ENCODE measurements around the gene ZNF850. TPM values are rescaled to one million over a fixed set of nuclear protein-coding genes. Genes with fewer than 3 reads are reported as not detected.

Gene ZNF850
- total RNA-seq, 2 donors from 2014 or later = 2.4 to 13.2 TPM

DNA sequence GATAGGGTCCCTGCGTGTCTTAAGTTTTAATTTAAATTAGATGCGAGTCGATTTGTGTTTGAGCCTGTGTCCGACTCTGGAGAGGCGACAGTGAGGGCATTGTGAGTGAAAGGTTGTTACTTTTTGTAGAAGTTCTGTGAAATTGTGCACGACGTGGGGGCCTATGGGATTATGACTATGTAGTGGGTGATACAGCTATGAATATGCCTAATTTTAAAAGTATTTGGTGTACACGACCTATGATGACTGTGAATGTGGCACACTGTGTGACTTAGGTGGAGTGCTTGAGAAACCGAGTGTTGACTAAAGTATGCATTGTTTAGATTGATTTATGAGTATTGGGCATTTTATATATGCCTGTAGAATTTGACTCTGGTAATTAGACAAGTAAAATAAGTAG, 84.5 kb downstream of the ZNF850 start:
- TF ChIP-seq, protein P1, sequence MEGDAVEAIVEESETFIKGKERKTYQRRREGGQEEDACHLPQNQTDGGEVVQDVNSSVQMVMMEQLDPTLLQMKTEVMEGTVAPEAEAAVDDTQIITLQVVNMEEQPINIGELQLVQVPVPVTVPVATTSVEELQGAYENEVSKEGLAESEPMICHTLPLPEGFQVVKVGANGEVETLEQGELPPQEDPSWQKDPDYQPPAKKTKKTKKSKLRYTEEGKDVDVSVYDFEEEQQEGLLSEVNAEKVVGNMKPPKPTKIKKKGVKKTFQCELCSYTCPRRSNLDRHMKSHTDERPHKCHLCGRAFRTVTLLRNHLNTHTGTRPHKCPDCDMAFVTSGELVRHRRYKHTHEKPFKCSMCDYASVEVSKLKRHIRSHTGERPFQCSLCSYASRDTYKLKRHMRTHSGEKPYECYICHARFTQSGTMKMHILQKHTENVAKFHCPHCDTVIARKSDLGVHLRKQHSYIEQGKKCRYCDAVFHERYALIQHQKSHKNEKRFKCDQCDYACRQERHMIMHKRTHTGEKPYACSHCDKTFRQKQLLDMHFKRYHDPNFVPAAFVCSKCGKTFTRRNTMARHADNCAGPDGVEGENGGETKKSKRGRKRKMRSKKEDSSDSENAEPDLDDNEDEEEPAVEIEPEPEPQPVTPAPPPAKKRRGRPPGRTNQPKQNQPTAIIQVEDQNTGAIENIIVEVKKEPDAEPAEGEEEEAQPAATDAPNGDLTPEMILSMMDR (IDR thresholded peaks at IDR 0.05) = no peak
- H3K27ac ChIP-seq = peak overlapping the region in 1 of 2 donors; percentile 39
- peaks cover 36% of the 10 kb centered on the region for H3K36me3 ChIP-seq
- ATAC-seq (ENCODE audit: insufficient number of reproducible peaks, low FRiP score, low read depth) = no peak
- no peaks in the 10 kb centered on the region for H3K27me3 ChIP-seq (replicated peaks; ENCODE audit: insufficient read depth)
- peaks cover 13 to 20% of the 10 kb centered on the region in 2 donors for H3K4me1 ChIP-seq (ENCODE audit: control insufficient read depth in 1 of 2, low read depth in 2 of 2)
- DNase-seq (ENCODE audit: low spot score) = no peak
- H3K9me3 ChIP-seq = peaks cover 14% of the 10 kb centered on the region
- H3K4me3 ChIP-seq = peak overlapping the region; percentile 99

DNA sequence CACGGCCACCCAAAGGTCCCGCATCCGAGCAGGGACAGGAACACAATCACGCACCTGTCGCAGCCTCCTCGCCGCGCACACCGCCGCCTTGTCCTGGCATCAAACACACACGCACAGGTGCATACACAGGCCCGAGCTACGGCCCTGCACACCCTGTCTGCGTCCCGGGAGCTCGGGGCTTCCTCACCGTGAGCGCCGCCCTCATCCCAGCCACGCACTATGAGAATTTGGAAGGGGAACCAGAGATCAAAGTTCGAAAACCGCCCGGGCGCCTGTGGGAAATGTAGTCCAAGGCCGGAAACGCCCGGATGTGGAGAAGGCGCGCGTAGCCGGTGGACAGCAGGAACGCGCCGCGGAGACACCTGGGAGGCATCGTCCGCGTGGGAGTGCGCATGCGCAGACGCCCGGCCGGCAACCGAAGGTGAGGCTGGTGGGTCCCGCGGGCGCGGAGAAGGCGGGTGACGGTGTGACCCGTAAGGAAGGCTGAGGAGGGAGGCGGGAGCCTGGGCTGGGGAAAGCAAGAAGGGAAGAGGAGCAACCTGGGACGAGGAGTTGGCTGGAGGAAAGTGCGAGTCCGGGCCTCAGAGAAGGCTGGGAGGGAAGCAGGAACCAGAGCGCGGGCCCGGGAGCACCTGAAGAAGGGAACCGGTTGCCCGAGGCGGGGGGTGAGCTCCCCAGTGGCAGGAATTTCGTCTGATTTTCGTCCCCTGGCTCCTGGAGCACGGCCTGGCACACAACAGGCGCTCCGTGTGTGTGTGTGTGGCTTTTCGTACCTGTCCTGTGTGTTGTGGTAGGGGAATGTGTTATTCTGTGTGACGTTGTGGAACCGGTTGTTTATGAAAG, 85.2 kb downstream of the ZNF850 start, which contains the start of gene ZNF567:
Gene ZNF567 (plus strand): TSS at position 399 of the 843 bp plus-strand sequence. CDS start 7,256 bp downstream, outside the sequence.
- peak; percentile 93 for DNase-seq (ENCODE audit: low spot score)
- TF ChIP-seq, protein P1 (IDR thresholded peaks at IDR 0.05) = no peak
- peaks cover 30% of the 10 kb centered on the region for H3K36me3 ChIP-seq

DNA sequence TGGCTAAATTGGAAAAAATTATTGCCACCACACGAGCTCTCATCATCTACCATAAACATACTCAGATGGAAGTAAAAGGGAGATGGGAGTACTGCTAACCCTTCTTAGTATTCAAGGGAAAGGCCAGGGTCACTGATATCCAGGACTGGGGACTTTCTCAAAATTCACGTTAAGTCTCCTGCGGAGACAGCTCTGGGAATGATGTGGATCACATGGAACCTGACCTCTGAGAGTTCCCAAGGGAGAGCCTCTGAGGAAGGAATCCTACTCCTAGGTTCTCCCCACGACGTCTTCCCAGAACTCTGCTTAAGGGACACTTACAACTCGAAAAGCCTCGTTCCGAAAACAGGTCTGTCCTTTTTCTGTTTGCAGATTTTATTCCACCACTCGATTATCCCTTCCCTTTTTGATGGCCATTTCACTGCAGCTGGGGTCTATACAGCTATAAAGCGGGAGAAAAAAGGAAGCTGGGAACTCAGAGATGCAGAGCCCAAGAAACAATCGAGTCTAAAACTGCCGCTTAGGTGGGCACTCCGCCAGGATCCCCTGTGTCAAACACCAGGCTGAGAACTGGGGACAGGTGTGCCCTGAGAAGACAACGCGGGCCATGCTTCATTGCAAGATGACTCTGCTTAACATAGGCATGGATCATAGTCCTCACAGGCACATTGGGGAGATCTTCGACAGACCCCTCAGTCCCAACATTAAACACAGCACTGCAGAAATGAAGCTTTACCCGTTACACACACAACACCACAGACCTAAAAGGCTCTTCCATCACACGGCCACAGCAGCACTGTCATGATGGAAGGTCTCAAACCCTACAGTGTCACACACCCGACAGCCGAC, 86.0 kb downstream of the ZNF850 start:
- Histone ChIP-seq H3K9me3 (peaks cover 6% of the 10 kb centered on the region), H3K4me3 (peak overlapping the region; percentile 99), H3K4me1 (ENCODE audit: control insufficient read depth in 1 of 2, low read depth in 2 of 2) (peaks cover 13 to 20% of the 10 kb centered on the region in 2 donors), H3K36me3 (peaks cover 21% of the 10 kb centered on the region), H3K27me3 (replicated peaks; ENCODE audit: insufficient read depth) (no peaks in the 10 kb centered on the region), H3K27ac (peak overlapping the region in 1 of 2 donors; percentile 39)
- ATAC-seq (ENCODE audit: insufficient number of reproducible peaks, low FRiP score, low read depth) (no peak), DNase-seq (ENCODE audit: low spot score) (no peak)
- TF ChIP-seq, protein P1 (IDR thresholded peaks at IDR 0.05) = no peak

More for the DNA sequence above, 85.2 kb downstream of the ZNF850 start, which contains the start of gene ZNF567:
- H3K27me3 ChIP-seq (replicated peaks; ENCODE audit: insufficient read depth) = no peaks in the 10 kb centered on the region
- peaks cover 11% of the 10 kb centered on the region for H3K9me3 ChIP-seq
- peaks cover 13 to 20% of the 10 kb centered on the region in 2 donors for H3K4me1 ChIP-seq (ENCODE audit: control insufficient read depth in 1 of 2, low read depth in 2 of 2)
- peak within 1 kb of the TSS; percentile 99 for H3K4me3 ChIP-seq
- ATAC-seq (ENCODE audit: insufficient number of reproducible peaks, low FRiP score, low read depth) = peak; percentile 97
- H3K27ac ChIP-seq = peak within 1 kb of the TSS in 1 of 2 donors; percentile 39

DNA sequence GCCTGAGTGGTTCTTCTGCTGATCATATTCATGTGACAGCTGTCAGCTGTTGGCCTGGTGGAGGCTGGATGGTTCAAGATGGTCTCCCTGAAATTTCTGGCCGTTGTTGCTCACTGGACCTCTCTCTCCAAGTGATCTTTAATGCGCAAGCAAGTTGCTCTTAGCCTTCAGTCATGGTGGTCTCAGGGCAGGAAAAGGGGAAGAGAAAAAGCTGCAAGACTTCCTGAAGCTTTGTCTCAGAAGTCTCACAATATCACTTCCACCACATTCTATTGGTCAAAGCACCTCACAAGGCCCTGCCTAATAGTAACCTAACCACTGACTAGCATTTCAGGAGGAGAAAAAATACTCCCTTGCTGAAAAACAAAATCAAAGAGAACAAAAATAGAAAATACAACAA, 86.8 kb downstream of the ZNF850 start:
- H3K9me3 ChIP-seq = peaks cover under 1% of the 10 kb centered on the region
- no peak for ATAC-seq (ENCODE audit: insufficient number of reproducible peaks, low FRiP score, low read depth)
- peaks cover 18% of the 10 kb centered on the region for H3K36me3 ChIP-seq
- TF ChIP-seq, protein P1 (IDR thresholded peaks at IDR 0.05) = no peak
- H3K27me3 ChIP-seq (replicated peaks; ENCODE audit: insufficient read depth) = no peaks in the 10 kb centered on the region
- DNase-seq (ENCODE audit: low spot score) = no peak
- no peak overlapping the region for H3K27ac ChIP-seq
- peaks cover 13 to 20% of the 10 kb centered on the region in 2 donors for H3K4me1 ChIP-seq (ENCODE audit: control insufficient read depth in 1 of 2, low read depth in 2 of 2)
- no peak overlapping the region for H3K4me3 ChIP-seq

DNA sequence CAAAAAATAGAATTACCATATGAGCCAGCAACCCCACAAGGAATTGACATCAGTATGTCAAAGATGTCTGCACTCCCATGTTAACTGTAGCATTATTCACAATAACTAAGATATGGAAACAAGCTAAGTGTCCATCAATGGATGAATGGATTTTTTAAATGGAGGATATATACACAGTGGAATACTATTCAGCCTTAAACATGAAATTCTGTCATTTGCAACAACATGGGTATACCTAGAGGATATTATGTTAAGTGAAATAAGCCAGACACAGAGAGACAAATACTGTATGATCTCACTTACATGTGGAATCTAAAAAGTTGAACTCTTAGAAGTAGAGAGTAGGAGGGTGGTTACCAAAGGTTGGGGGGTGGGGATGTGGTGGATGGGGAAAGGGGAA, 93.2 kb downstream of the ZNF850 start:
- Histone ChIP-seq H3K27me3 (replicated peaks; ENCODE audit: insufficient read depth) (no peaks in the 10 kb centered on the region), H3K4me1 (ENCODE audit: control insufficient read depth in 1 of 2, low read depth in 2 of 2) (no peaks in the 10 kb centered on the region), H3K27ac (no peak overlapping the region), H3K36me3 (peaks cover 20% of the 10 kb centered on the region), H3K9me3 (peaks cover 20% of the 10 kb centered on the region), H3K4me3 (no peak overlapping the region)
- ATAC-seq (ENCODE audit: insufficient number of reproducible peaks, low FRiP score, low read depth) (no peak), DNase-seq (ENCODE audit: low spot score) (no peak)
- TF ChIP-seq, protein P1 (IDR thresholded peaks at IDR 0.05) = no peak

Measured in thoracic aorta (tissue), 2 donors.